ENCODE results near the gene TTC21A.
"Not testable (repeated sequence)": the region's sequence is repeated elsewhere in the genome, so short reads cannot be mapped to it uniquely, and the experiment has no call there.

Gene TTC21A

GRCh38 chr3:39107388-39108199 lies at the start of gene TTC21A, which contains the start of gene GORASP1:
Gene TTC21A (plus strand): TSS chr3:39107680. CDS start chr3:39107838, 158 bp downstream.
Gene GORASP1 (minus strand): TSS chr3:39107627. CDS start chr3:39107541, 86 bp downstream.
- peak in 2 of 3 experiments; percentile 40 to 47 for DNase-seq (ENCODE audit: low read depth in 2 of 3, low spot score in 2 of 3)

- DNase-seq (ENCODE audit: low read depth in 2 of 3, low spot score in 2 of 3): not testable (repeated sequence)
Measured at GRCh38 chr3:39061228-39061627, 46.3 kb upstream of the TTC21A start.

GRCh38 chr3:39062180-39062579 lies 45.3 kb upstream of the TTC21A start:
- no peak for DNase-seq (ENCODE audit: low read depth in 2 of 3, low spot score in 2 of 3)

- no peak for DNase-seq (ENCODE audit: low read depth in 2 of 3, low spot score in 2 of 3)
Measured at GRCh38 chr3:39063143-39063542, 44.3 kb upstream of the TTC21A start.

GRCh38 chr3:39064646-39065045 lies 42.8 kb upstream of the TTC21A start:
- DNase-seq (ENCODE audit: low read depth in 2 of 3, low spot score in 2 of 3): no peak

- DNase-seq (ENCODE audit: low read depth in 2 of 3, low spot score in 2 of 3): no peak
Measured at GRCh38 chr3:39065197-39065596, 42.3 kb upstream of the TTC21A start.

- DNase-seq (ENCODE audit: low read depth in 2 of 3, low spot score in 2 of 3): no peak
Measured at GRCh38 chr3:39067286-39067685, 40.2 kb upstream of the TTC21A start.

- DNase-seq (ENCODE audit: low read depth in 2 of 3, low spot score in 2 of 3): no peak
Measured at GRCh38 chr3:39068556-39068955, 38.9 kb upstream of the TTC21A start.

GRCh38 chr3:39075910-39076309 lies 31.6 kb upstream of the TTC21A start:
- DNase-seq (ENCODE audit: low read depth in 2 of 3, low spot score in 2 of 3): no peak

- no peak for DNase-seq (ENCODE audit: low read depth in 2 of 3, low spot score in 2 of 3)
Measured at GRCh38 chr3:39079530-39079929, 27.9 kb upstream of the TTC21A start.

- DNase-seq (ENCODE audit: low read depth in 2 of 3, low spot score in 2 of 3): no peak
Measured at GRCh38 chr3:39080026-39080425, 27.5 kb upstream of the TTC21A start.

- no peak for DNase-seq (ENCODE audit: low read depth in 2 of 3, low spot score in 2 of 3)
Measured at GRCh38 chr3:39082666-39083313, 24.7 kb upstream of the TTC21A start.

GRCh38 chr3:39086144-39086543 lies 21.3 kb upstream of the TTC21A start:
- no peak for DNase-seq (ENCODE audit: low read depth in 2 of 3, low spot score in 2 of 3)

- no peak for DNase-seq (ENCODE audit: low read depth in 2 of 3, low spot score in 2 of 3)
Measured at GRCh38 chr3:39088456-39088855, 19.0 kb upstream of the TTC21A start.

GRCh38 chr3:39088889-39089288 lies 18.6 kb upstream of the TTC21A start:
- DNase-seq (ENCODE audit: low read depth in 2 of 3, low spot score in 2 of 3): no peak

- no peak for DNase-seq (ENCODE audit: low read depth in 2 of 3, low spot score in 2 of 3)
Measured at GRCh38 chr3:39090922-39091321, 16.6 kb upstream of the TTC21A start.

GRCh38 chr3:39094851-39095677 lies 12.4 kb upstream of the TTC21A start:
- DNase-seq (ENCODE audit: low read depth in 2 of 3, low spot score in 2 of 3): no peak

GRCh38 chr3:39095778-39096177 lies 11.7 kb upstream of the TTC21A start:
- no peak for DNase-seq (ENCODE audit: low read depth in 2 of 3, low spot score in 2 of 3)

GRCh38 chr3:39096775-39097174 lies 10.7 kb upstream of the TTC21A start:
- DNase-seq (ENCODE audit: low read depth in 2 of 3, low spot score in 2 of 3): no peak

- no peak for DNase-seq (ENCODE audit: low read depth in 2 of 3, low spot score in 2 of 3)
Measured at GRCh38 chr3:39097716-39098472, 9.6 kb upstream of the TTC21A start.

- DNase-seq (ENCODE audit: low read depth in 2 of 3, low spot score in 2 of 3): no peak
Measured at GRCh38 chr3:39098473-39099000, 8.9 kb upstream of the TTC21A start.
